CD4-positive, alpha-beta T cell treated with Interleukin-21 for 1 hour (primary cell): ENCODE measurements around the gene PTCH1.

Source experiments
- DNase-seq: peaks from one replicate; pipeline ENCODE4 v3.0.0-alpha.2; 2020

PTCH1 gene

DNA sequence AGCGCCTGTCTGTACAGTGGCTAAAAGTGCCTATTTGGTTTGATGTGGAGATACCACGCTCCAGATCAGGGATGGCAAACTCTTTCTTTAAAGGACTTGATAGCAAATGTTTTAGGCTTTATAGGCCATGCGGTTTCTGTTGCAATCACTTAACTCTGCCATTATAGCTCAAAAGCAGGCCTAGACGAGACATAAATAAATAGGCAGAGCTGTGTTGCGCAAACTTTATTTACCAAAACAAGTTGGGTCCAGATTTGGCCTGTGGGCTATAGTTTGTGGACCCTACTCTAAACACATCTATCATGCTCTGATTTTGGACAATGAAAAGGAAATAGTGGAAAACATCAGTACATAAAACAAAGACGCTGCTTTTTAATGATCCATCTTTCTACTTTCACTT lies 79.2 kb downstream of the PTCH1 start:
- no peak for DNase-seq

- no peak for DNase-seq
Observed at GRCh38 chr9:95436416-95436815, 80.4 kb downstream of the PTCH1 start.

DNA sequence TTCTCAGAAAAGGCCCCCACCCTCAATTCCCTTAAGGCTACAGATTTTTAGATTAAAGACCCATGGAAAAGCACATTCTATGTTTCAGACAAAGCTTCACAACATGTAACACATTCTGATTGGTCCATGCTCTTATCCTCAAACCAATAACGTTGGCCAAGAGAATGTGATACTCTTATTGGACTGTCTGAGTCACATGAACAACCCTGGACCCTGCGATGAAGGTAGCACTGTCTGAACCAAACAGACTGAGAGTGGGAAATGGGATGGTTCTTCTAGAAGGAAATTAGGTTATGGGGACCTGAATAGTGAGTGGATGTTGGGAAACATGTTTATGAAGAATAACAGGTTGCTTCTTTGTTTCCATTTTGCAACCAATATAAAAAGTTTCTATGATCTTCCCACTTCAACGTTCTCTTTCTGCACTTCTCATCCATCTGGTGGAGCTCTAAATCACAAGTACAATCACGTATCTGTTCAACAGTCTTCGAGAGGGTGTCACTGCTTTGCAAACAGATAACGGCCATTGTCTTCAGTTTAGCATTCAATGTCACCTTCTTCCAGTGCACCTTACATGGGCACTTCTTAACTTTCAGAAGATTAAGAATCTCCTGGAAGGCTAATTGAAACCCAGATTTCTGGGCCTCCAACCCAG lies 81.6 kb downstream of the PTCH1 start:
- DNase-seq, result peak; percentile 10

- DNase-seq, result no peak
Observed at GRCh38 chr9:95434116-95435073, 82.4 kb downstream of the PTCH1 start.

GRCh38 chr9:95433096-95433819 lies 83.5 kb downstream of the PTCH1 start:
- DNase-seq, result no peak

- no peak for DNase-seq
Observed at GRCh38 chr9:95431286-95431685, 85.5 kb downstream of the PTCH1 start.

DNA sequence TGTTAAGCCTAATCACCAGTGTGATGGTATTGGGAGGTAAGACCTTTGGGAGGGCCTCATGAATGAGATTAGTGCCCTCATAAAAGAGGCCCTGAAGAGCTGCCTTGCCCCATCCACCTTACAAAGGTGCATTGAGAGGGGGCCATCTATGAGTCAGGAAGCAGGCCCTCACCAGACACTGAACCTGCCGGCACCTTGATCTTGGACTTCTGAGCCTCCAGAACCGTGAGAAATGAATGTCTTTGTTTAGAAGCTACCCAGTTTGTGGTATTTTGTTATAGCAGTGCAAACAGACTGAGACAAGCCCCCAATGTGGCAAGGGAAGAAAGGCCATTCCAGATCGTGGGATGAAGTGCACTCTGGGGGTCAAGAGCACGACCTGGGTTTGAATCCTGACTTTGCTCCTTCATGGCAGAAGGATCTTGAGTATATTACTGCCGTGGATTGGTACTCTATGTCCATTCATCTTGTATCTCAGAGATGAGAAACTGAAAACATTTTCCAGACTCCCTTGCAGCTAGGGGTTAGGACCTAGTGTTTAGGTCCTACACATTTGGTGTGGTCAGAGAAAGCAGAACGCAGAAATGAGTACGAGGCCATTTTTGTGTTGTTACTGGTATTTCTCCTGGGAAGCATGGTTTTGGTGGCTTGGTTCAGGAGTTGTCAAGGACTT lies 86.7 kb downstream of the PTCH1 start:
- DNase-seq, result no peak

- no peak for DNase-seq
Observed at GRCh38 chr9:95429096-95429495, 87.7 kb downstream of the PTCH1 start.

DNA sequence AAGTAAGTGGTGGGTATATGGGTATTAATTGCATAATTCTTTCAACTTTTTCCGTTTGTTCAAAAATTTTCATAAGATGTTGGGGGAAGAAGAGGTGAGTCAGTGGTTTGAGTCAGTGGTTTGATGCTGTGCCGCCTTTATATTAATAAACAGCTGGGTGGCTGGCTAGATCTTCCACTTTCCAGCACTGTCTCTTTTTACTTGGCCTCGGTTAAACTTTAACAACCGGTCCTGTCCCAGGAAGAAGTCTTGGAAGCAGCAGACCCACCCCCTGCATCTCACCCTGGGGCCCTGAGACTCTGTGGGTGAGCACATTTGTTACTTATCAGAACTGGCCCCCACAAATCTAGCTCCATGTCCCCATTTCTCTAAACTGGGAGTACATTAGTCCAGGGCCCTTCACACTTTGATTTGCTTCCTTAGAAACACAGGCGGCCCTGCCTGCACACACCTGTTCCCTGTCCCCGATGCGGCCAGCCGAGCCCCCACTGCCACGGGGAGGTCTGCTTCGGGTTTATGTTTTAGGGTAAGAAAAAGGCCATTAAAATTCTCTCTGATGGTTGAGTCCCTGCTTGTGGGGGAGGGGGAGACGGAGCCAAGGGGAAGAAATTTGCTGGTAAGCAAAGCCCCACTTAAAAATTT lies 90.7 kb downstream of the PTCH1 start:
- no peak for DNase-seq

- no peak for DNase-seq
Observed at GRCh38 chr9:95422650-95423049, 94.1 kb downstream of the PTCH1 start.

DNA sequence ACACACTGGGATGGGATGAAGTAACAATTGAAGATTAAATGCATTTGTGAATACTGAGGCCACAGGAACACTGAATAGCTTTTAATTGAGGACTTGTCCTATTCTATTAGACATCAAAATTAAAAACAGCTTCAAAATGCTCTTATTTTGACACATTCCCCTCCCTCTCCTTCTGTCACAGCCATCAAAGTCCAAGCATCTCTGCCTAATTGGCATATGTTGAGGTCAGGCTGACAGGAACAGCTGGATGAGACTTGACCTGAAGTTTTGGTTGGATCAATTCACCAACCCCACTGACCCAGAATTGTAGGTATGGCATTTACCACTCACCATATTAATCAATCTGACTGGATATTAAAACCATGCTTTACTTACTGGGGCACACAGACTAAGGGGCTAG lies 96.3 kb downstream of the PTCH1 start:
- no peak for DNase-seq

DNA sequence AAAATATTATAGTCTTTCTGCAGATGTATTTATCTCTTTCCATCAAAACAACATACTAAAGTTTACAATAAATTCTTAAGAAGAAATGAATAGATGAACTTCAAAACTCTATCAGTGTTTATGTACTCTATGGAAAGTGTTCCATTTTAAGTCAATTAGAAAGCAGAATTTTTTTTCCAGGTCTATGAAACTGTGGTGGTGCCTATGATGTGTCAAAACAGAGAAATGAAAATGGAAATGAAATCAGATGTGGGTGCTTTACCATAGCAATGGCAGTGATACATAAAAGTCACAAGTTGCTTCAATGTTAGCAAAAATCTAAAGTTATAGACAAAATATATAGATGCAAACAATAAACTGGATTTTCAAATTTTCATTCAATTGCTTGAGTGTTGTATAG lies 97.3 kb downstream of the PTCH1 start:
- DNase-seq, result no peak

DNA sequence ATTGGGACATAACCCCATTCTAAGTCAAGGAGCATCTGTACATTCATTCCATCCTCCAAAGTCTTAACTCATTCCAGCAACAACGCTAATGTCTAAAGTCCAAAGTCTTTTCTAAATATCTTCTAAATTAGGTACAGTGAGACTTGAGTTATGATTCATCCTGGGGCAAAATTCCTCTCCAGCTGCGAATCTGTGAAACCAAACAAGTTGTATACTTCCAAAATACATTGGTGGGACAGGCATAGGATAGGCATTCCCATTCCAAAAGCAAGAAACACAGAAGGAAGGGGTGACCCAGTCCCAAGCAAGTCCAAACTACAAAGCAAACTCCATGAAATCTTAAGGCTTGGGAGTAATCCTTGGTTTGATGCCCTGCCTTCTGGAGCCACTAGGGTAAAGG lies 101.6 kb downstream of the PTCH1 start:
- no peak for DNase-seq

- DNase-seq, result no peak
Observed at GRCh38 chr9:95413793-95414192, 103.0 kb downstream of the PTCH1 start.

DNA sequence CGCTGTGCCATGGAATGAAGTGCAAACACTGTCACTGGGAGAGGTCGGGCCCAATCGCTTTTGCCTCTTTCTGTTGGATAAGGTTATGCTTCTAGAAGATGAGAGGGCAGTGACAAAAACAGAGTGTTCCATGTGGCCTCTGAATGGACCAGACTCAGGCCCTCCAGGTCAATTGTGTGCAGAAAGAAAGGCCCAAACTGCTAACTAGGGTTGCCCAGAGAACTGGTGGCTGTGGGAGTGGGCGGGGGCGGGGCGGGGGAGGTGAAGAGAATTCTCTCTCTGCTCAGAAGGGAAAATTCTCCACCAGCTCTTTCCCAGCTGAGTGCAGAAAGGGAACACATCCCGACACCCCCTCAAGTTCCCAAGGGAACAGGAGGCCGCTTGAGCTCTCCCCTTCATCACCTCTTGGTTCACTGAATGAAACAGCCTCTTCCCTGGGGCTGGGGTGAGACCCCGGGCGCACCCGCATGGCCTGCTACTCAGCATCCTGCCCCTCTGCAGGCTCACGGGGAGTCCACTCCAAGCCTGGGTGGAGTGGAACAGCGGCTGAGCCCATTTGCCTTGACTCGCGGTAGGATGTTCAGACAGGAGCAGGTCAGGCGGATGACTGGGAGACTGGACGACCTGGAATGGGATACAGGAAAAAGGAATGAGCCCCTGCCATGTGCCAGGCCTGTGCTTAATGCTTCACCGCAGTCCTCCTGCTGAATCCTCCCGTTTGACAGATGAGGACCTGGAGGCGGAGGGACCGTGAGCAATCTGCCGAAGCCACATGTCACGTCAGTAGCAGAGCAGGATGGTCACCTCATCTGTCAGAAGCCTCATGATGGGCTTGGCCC lies 105.5 kb downstream of the PTCH1 start:
- no peak for DNase-seq

DNA sequence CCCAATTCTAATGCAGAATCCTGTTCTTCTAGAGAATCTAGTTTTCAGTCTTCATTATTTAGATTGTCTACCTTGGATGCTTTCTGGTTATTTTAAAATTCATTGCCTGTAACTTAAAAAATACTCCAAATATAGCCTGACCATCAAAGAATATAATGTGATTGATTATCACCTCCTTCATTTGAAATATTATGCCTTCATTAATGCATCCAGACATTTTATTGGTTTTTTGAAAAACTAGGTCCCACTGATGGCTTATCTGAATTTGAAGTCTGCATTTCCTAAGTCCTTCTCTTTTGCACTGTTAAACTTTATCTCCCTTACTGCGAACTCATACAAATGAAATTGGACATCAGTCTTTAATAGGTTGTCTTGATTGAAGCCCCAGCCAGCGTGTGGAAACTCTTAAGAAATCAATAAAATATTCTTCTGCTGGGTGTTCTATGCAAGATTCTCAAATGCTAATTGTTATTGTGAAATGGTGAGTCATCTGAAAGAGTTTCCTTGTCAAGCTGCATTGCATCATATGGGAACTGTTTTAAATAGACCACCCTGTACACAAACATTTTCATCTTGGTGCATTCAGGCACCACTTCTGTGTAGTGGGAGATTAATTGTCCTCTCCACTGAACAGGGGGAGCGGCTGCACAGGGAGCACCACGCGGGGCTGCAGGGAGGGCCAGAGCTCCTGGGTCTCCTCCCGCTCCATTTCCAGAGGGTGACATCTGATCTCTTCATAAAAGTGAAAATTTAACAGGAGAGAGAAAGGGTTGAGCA lies 106.9 kb downstream of the PTCH1 start:
- DNase-seq, result no peak

- DNase-seq, result no peak
Observed at GRCh38 chr9:95407524-95407923, 109.2 kb downstream of the PTCH1 start.

GRCh38 chr9:95406121-95406520 lies 110.7 kb downstream of the PTCH1 start:
- DNase-seq, result no peak

DNA sequence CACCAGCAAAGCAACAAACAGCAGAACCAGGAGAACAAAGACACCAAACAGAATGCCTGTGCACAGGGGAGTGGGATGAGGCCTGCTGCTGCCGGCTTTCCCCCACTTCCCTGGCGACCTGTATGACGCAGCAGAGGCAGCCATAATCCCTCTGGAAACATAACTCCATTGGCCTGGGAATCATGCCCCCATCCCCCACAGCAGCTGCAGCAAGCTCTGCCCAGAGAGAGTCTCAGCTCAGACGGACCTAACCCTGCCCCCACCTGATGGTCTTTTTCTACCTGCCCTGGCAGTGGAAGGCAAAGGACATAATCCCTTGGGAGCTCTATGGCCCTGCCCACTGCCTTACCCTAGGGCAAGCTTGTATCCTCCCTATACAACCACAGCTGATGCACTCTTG lies 117.5 kb downstream of the PTCH1 start:
- DNase-seq, result no peak
